HepG2 (cell line): ENCODE data around the gene EGFR. TPM values are rescaled to one million over a fixed set of nuclear protein-coding genes. Genes with fewer than 3 reads are reported as not detected.

Source experiments
- HOMEZ ChIP-seq: IDR thresholded peaks from 2 replicates; pipeline ENCODE4 v1.6.1; 2016; ENCODE audit warnings: low read depth
- MAZ ChIP-seq, 2 experiments: sonication (generic) in 1 of 2; formaldehyde crosslinking in 1 of 2; IDR thresholded peaks; 2 replicates each; pipeline versions ENCODE4 v1.5.0 to v1.6.1; 2012 to 2020; ENCODE audit warnings: low read depth in 2 of 2, mild to moderate bottlenecking in 2 of 2, borderline replicate concordance in 1 of 2, improper control_type of control experiment in 1 of 2, low read length in 1 of 2, missing genetic modification reagents in 1 of 2, moderate library complexity in 1 of 2
- NFATC3 ChIP-seq: sonication (generic); formaldehyde crosslinking; IDR thresholded peaks from 2 replicates; pipeline ENCODE4 v1.5.1; 2020; ENCODE audit warnings: mild to moderate bottlenecking, missing genetic modification reagents
- YY1 ChIP-seq: IDR thresholded peaks from 2 replicates; pipeline ENCODE4 v1.6.1; 2011; ENCODE audit warnings: low read length, low read depth, moderate library complexity, mild to moderate bottlenecking; ENCODE audit not compliant: insufficient read depth, insufficient replicate concordance
- ZBTB2 ChIP-seq: sonication (generic); formaldehyde crosslinking; IDR thresholded peaks from 2 replicates; pipeline ENCODE4 v1.8.0; 2022; ENCODE audit warnings: low read depth, missing genetic modification reagents
- ZNF280D ChIP-seq: sonication (generic); formaldehyde crosslinking; IDR thresholded peaks from 2 replicates; pipeline ENCODE4 v1.5.1; 2020; ENCODE audit warnings: mild to moderate bottlenecking, missing genetic modification reagents
- polyA plus RNA-seq, 8 experiments: library from polyadenylated mRNA; depleted of rRNA in 3 of 8; stranded (reverse) in 7 of 8; unstranded in 1 of 8; fragments of >200 nt; fragmentation: Illumina TruSeq in 4 of 8; extraction: Trizol in 4 of 8; gene quantifications; 2 replicates each; pipeline versions ENCODE4 v1.2.1 to v1.2.3, GENCODE V29; 2011 to 2016; ENCODE audit warnings: low read depth in 4 of 8, missing spikeins in 1 of 8, mixed read lengths in 1 of 8; ENCODE audit not compliant: insufficient read depth in 1 of 8
- total RNA-seq, 5 experiments: library from RNA; depleted of rRNA; stranded (reverse); fragments of >200 nt; fragmentation: Illumina TruSeq; extraction: Trizol; gene quantifications; 2 replicates each; pipeline ENCODE4 v1.2.3, GENCODE V29; 2016; ENCODE audit warnings: low read depth in 1 of 5

Gene EGFR
- total and polyA plus RNA-seq, 2 of the 13 experiments (the other 11 are each of a cell fraction or from before 2014, with no cell fraction given): 7.0 to 10.0 TPM

GRCh38 chr7:55255496-55256445, 237.0 kb downstream of the EGFR start (continued):
- TF ChIP-seq ZNF280D (CRISPR knock-in tag): peak; percentile 59; the same call in 1 of the 2 replicates
- peak; percentile 60 for TF ChIP-seq YY1
- TF ChIP-seq MAZ (IDR thresholded peaks at IDR 0.05; ENCODE audit: borderline replicate concordance, low read depth, low read length): peak; percentile 50; the same call in 1 of the 2 replicates
- peak; percentile 32; the same call in 1 of the 2 replicates for TF ChIP-seq MAZ (CRISPR knock-in tag; IDR thresholded peaks at IDR 0.05; ENCODE audit: low read depth)
- TF ChIP-seq NFATC3: 0 out of 2 replicates have a peak, but pooled peaks have one; percentile 33
- TF ChIP-seq ZBTB2: no peak
- no peak for TF ChIP-seq HOMEZ (CRISPR knock-in tag)
- TF ChIP-seq, all 625 proteins: peak for 78
